Right lobe of liver (tissue), 4 donors: ENCODE data around the gene RFPL1.

Experiments used
- CTCF ChIP-seq, 4 donors: fragments of 200-600 bp in 3 of 4; fragments of 450-650 bp in 1 of 4; IDR thresholded peaks; one replicate each; pipeline versions ENCODE4 v1.5.1 to v1.8.0; 2016 to 2022; ENCODE audit warnings: antibody characterized with exemption in 4 of 4, mild to moderate bottlenecking in 2 of 4
- POLR2A ChIP-seq: fragments of 450-650 bp; IDR thresholded peaks from one replicate; pipeline ENCODE4 v1.6.1; 2017; ENCODE audit warnings: antibody characterized with exemption, mild to moderate bottlenecking
- donor health status: DM: no; HTN: no; CAD: no.
- donor health status: DM: no; HTN: no; CAD: no.
- donor health status: DM: no; HTN: yes; CAD: no.

DNA sequence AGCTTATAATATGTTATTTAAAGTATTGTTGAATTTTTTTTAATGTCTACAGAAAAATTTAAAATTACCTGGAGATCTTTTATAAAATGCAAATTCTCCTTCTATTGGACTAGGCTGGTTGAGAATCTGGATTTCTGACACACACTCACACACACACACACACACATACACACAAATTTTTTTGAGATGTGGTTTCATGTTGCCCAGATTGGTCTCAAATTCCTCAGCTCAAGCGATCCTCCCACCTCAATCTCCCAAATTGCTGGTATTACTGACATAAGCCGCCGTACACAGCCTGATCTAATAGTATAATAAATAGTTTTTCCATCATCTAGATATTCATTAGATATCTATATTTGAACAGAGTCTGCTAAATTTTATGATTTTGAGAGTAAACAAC is 4.5 kb upstream of the RFPL1 start:
- TF ChIP-seq CTCF (IDR thresholded peaks at IDR 0.05) (no peak), POLR2A (no peak)
